Activated CD8-positive, alpha-beta memory T cell treated with anti-CD3 and anti-CD28 coated beads for 24 hours (primary cell): Measurements from ENCODE around the gene PCDHGB2.
"Not testable (repeated sequence)": the region's sequence is repeated elsewhere in the genome, so short reads cannot be mapped to it uniquely, and the experiment has no call there.

Experiments used
- DNase-seq: peaks from one replicate; pipeline ENCODE4 v3.0.0-alpha.2; 2020

The PCDHGB2 gene

GRCh38 chr5:141359790-141360426 is at the start of gene PCDHGB2:
Gene PCDHGB2 (plus strand): TSS chr5:141359994. CDS start chr5:141360136, 142 bp downstream.
- no peak for DNase-seq

GRCh38 chr5:141313711-141314110 is 46.1 kb upstream of the PCDHGB2 start:
- DNase-seq: no peak

- not testable (repeated sequence) for DNase-seq
Measured at GRCh38 chr5:141316963-141317362, 42.8 kb upstream of the PCDHGB2 start.

- no peak for DNase-seq
Measured at GRCh38 chr5:141319202-141319601, 40.6 kb upstream of the PCDHGB2 start.

GRCh38 chr5:141319699-141320098 is 40.1 kb upstream of the PCDHGB2 start:
- no peak for DNase-seq

- peak; percentile 95 for DNase-seq
Measured at GRCh38 chr5:141320225-141321169, 39.3 kb upstream of the PCDHGB2 start, which contains the start of gene TAF7. Gene TAF7 (minus strand): TSS chr5:141320784. CDS start chr5:141320044, 740 bp downstream.

- no peak for DNase-seq
Measured at GRCh38 chr5:141322261-141322660, 37.5 kb upstream of the PCDHGB2 start.

- peak; percentile 80 for DNase-seq
Measured at GRCh38 chr5:141326088-141326854, 33.5 kb upstream of the PCDHGB2 start.

GRCh38 chr5:141328231-141328630 is 31.6 kb upstream of the PCDHGB2 start:
- no peak for DNase-seq

- no peak for DNase-seq
Measured at GRCh38 chr5:141330299-141331080, 29.3 kb upstream of the PCDHGB2 start, which contains the start of gene PCDHGA1. Gene PCDHGA1 (plus strand): TSS chr5:141330514.

GRCh38 chr5:141332571-141332970 is 27.2 kb upstream of the PCDHGB2 start:
- DNase-seq: not testable (repeated sequence)

GRCh38 chr5:141338538-141339306 is 21.1 kb upstream of the PCDHGB2 start, which contains the start of gene PCDHGA2:
Gene PCDHGA2 (plus strand): TSS chr5:141338760.
- no peak for DNase-seq

GRCh38 chr5:141340781-141341354 is 18.9 kb upstream of the PCDHGB2 start:
- not testable (repeated sequence) for DNase-seq

- no peak for DNase-seq
Measured at GRCh38 chr5:141342773-141343172, 17.0 kb upstream of the PCDHGB2 start.

- DNase-seq: no peak
Measured at GRCh38 chr5:141343242-141343952, 16.4 kb upstream of the PCDHGB2 start, which contains the start of gene PCDHGA3. Gene PCDHGA3 (plus strand): TSS chr5:141343829. CDS start chr5:141344034, 205 bp downstream.

GRCh38 chr5:141343953-141344463 is 15.8 kb upstream of the PCDHGB2 start:
- no peak for DNase-seq

GRCh38 chr5:141345327-141345726 is 14.5 kb upstream of the PCDHGB2 start:
- no peak for DNase-seq

GRCh38 chr5:141346017-141346416 is 13.8 kb upstream of the PCDHGB2 start:
- DNase-seq: not testable (repeated sequence)

GRCh38 chr5:141349917-141350619 is 9.7 kb upstream of the PCDHGB2 start, which contains the start of gene PCDHGB1:
Gene PCDHGB1 (plus strand): TSS chr5:141350099. CDS start chr5:141350261, 162 bp downstream.
- no peak for DNase-seq
